PC-9 (cell line): ENCODE results near the gene CCBE1.

Experiments
- EZH2 ChIP-seq: fragments of 200-600 bp; sonication (generic); IDR thresholded peaks from 2 replicates; pipeline ENCODE4 v1.8.0; 2017; ENCODE audit warnings: antibody characterized with exemption, low read depth
- TF ChIP-seq, protein P1 (sequence below): fragments of 200-600 bp; sonication (generic); conservative IDR thresholded peaks from 2 replicates; pipeline ENCODE4 v1.6.1; 2017; ENCODE audit warnings: mixed run types, antibody characterized with exemption, mild to moderate bottlenecking, moderate library complexity

- TF ChIP-seq, protein P1, sequence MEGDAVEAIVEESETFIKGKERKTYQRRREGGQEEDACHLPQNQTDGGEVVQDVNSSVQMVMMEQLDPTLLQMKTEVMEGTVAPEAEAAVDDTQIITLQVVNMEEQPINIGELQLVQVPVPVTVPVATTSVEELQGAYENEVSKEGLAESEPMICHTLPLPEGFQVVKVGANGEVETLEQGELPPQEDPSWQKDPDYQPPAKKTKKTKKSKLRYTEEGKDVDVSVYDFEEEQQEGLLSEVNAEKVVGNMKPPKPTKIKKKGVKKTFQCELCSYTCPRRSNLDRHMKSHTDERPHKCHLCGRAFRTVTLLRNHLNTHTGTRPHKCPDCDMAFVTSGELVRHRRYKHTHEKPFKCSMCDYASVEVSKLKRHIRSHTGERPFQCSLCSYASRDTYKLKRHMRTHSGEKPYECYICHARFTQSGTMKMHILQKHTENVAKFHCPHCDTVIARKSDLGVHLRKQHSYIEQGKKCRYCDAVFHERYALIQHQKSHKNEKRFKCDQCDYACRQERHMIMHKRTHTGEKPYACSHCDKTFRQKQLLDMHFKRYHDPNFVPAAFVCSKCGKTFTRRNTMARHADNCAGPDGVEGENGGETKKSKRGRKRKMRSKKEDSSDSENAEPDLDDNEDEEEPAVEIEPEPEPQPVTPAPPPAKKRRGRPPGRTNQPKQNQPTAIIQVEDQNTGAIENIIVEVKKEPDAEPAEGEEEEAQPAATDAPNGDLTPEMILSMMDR = no peak
- TF ChIP-seq EZH2 = no peak
These were observed 266.1 kb downstream of the CCBE1 start for GRCh38 chr18:59431131-59431530.
